ENCODE measurements around the gene CARHSP1. TPM values are rescaled to one million over a fixed set of nuclear protein-coding genes. Genes with fewer than 3 reads are reported as not detected.
"Not testable (repeated sequence)": the region's sequence is repeated elsewhere in the genome, so short reads cannot be mapped to it uniquely, and the experiment has no call there.

CARHSP1 gene
- polyA plus RNA-seq, 3 donors = 45.3 to 236 (median 125) TPM

DNA sequence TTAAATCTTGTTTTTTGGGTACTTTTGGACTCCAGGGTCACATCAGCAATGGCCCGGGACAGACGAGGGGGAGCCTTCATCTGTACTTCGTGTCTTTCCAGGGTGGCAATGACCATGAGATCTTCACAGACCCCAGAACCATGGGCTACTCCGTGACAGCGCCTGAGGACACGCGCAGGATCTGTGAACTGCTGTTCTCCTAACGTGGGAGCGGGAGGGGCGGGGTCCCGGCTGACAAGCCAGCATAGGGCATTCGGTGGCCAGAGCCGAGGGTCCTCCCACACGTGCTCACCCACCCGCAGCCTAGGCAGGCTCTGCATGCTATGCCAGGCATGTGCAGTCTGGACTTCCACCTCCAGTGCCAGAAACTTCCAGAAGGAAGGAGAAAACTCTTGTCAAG is 21.2 kb downstream of the CARHSP1 start:
- 90 to 93% (median 91%) methylated on average over 15 of the region's 15 CpGs for WGBS, 3 donors
- no peak overlapping the region for H3K27ac ChIP-seq (ENCODE audit: low read depth, low read length)

- H3K27ac ChIP-seq (ENCODE audit: low read depth, low read length) = no peak overlapping the region
- 73 to 85% (median 82%) methylated on average over 13 of the region's 13 CpGs for WGBS, 3 donors
Observed at GRCh38 chr16:8847145-8847544, 21.7 kb downstream of the CARHSP1 start.

DNA sequence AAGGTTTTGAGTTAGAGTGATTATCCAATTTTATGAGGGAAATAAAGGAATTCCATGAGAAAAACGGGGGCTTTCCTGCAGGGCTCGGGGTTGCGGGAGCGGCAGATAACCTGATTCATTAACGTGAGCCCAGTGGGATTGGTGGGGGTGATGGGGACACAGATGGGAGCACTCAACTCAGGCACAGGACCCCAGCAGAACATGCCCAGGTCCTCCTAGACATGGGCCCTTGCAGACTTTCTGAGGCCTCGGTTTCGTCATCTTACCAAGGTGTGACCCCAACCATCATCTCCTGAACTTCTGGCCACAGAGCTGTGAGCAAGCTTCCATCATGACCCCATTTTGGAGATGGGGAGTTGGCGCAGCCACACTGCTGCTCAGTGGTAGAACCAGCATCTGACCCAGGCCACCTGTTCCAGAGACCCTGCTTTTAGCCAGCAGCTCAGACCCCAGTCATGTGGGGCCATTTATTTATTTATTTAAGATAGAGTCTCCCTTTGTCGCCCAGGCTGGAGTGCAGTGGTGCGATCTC is 22.3 kb downstream of the CARHSP1 start:
- WGBS, 3 donors = 89 to 97% (median 93%) methylated on average over 10 of the region's 10 CpGs
- no peak overlapping the region for H3K27ac ChIP-seq (ENCODE audit: low read depth, low read length)

DNA sequence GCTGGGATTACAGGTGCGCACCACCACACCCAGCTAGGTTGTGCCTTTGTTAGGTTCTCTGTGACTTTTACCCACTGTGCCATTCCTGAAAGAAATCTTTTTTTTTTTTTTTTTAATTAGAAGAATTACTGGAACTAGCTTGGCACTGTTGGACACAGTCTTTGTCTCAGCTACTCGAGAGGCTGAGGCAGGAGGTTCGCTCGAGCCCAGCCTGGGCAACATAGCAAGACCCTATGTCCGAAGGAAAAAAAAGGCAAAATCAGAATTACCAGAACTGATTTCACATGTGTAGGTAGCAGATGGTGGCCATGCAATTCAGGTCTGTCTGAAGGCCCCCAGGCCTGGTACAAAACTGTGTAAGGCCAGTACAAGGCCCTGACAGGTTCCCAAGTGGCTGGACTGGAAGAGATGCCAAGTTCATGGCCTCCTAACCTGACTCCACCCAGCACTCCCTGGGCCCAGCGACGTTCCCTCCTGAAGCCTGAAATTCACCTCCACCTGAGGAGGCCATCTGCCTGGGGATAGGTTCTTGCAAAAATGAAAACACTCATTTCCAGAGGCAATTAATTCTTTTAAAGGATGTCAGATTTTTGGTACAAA is 23.0 kb downstream of the CARHSP1 start:
- H3K27ac ChIP-seq (ENCODE audit: low read depth, low read length) = no peak overlapping the region
- 84 to 90% (median 85%) methylated on average over 7 of the region's 7 CpGs for WGBS, 3 donors

- H3K27ac ChIP-seq (ENCODE audit: low read depth, low read length) = not testable (repeated sequence)
- WGBS, 3 donors = 58 to 69% (median 59%) methylated on average over 11 to 12 of the region's 12 CpGs
Observed at GRCh38 chr16:8843296-8843695, 25.5 kb downstream of the CARHSP1 start.

- not testable (repeated sequence) for H3K27ac ChIP-seq (ENCODE audit: low read depth, low read length)
- 34 to 42% (median 39%) methylated on average over 4 of the region's 4 CpGs for WGBS, 3 donors
Observed at GRCh38 chr16:8842016-8842415, 26.8 kb downstream of the CARHSP1 start.

GRCh38 chr16:8837594-8837993 is 31.2 kb downstream of the CARHSP1 start:
- WGBS, 3 donors = 59 to 92% (median 87%) methylated on average over 15 of the region's 15 CpGs
- H3K27ac ChIP-seq (ENCODE audit: low read depth, low read length) = not testable (repeated sequence)

GRCh38 chr16:8836797-8837196 is 32.0 kb downstream of the CARHSP1 start:
- 85 to 94% (median 93%) methylated on average over 7 of the region's 7 CpGs for WGBS, 3 donors

DNA sequence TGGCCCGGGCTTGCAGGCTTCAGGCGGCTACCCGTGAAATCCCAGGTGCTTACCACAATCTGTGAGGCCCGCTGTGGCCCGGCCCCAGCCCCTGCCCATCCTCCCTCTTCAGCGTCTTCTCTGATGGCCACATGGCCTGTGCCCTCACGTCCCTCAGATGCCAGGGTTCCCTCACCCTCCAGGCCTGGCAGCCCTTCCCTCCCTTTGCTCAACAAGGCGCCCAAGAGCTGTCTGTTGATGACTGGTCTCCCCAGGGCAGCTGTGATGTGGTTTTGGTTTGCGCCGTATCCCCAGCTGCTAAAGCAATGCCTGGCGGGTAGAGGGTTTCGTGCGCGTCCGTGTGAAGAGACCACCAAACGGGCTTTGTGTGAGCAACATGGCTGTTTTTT is 36.1 kb downstream of the CARHSP1 start:
- no peak overlapping the region for H3K27ac ChIP-seq (ENCODE audit: low read depth, low read length)
- WGBS, 3 donors = 79 to 86% (median 80%) methylated on average over 16 of the region's 16 CpGs

More at GRCh38 chr16:8836797-8837196, 32.0 kb downstream of the CARHSP1 start:
- H3K27ac ChIP-seq (ENCODE audit: low read depth, low read length) = not testable (repeated sequence)

DNA sequence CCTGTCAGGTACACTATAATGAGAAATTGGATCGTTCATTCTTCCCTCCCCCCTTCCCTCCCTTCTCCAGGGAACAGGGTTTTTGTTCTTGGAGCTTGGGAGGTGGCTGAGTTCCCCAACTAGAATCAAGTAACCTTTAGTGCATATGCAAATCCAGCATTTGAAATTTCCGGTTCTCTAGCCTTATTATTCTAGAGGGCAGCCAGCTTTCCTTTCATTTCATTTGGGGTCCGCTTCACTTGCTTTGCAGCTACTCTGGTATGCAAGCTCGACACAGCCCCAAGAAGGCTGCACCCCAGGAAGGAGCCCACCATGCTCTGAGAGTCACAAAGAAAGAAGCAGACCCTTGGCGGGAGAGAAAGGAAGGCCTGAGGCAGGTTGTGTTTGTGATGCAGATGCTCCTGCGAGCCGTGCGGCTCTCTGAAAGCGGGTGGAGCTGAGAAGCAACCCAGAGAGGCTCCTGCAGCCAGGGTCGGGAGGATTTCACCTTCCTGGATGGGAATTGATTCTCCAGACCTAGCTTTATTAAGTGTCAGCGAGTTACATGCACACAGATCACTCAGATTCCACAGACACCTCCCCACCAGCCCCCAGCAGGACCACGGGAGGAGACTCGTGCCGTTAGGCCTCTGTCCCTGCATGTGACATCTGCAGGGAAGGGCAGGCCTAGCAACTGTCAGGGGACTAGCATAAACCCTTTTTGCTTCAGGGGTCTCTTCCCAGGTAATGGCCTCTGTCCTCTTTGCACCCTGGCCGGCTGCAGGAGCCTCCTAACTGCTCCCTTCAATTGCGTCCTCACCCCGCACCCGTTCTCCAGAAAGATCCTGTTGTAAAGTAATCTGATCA is 36.7 kb downstream of the CARHSP1 start:
- 85 to 86% (median 85%) methylated on average over 18 of the region's 18 CpGs for WGBS, 3 donors
- no peak overlapping the region for H3K27ac ChIP-seq (ENCODE audit: low read depth, low read length)

DNA sequence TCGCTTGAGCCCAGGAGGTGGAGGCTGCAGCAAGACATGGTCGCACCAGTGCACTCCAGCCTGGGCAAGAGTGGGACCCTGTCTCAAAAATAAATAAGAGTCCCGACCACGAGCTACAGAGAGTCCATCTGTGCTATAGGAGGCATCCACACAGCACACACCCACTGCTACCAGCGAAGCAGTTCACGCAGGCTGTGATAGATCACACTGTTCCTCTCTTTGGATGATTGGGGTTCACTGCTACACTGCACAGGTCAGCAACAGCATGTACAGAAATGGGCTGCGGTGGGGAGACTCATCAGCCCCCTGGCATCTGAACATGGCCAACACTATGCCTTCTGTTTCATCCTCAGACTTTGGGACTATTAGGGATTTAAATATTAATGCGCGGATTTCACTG is 37.4 kb downstream of the CARHSP1 start:
- H3K27ac ChIP-seq (ENCODE audit: low read depth, low read length) = no peak overlapping the region
- 90 to 95% (median 92%) methylated on average over 9 of the region's 9 CpGs for WGBS, 3 donors

DNA sequence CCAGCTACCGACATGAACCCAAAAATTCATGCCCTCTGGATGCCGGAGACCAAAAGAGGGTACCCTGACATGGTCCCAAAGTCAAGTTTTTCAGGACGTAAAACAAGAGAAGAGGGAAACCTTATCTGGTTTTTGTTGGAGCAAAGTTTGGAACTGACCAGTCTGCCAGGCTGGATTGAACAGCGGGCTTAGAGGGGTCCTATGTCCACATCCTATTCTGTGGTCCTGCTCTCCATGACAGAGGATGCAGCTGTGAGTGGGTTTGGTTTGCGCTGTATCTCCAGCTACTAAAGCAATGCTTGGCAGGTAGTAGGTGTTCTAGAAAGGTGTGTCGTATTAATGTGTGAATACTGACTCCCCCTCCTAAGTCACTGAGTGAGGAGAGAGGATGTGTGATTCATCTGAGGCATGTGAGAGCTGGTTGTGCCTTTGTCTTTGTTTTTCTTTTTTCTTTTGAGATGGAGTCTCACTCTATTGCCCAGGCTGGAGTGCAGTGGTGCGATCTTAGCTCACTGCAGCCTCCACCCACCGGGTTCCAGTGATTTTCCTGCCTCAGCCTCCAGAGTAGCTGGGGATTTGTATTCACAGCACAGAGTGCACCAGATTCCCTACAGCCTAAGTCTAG is 40.2 kb downstream of the CARHSP1 start:
- 96 to 97% (median 97%) methylated on average over 8 of the region's 8 CpGs for WGBS, 3 donors
- H3K27ac ChIP-seq (ENCODE audit: low read depth, low read length) = no peak overlapping the region

DNA sequence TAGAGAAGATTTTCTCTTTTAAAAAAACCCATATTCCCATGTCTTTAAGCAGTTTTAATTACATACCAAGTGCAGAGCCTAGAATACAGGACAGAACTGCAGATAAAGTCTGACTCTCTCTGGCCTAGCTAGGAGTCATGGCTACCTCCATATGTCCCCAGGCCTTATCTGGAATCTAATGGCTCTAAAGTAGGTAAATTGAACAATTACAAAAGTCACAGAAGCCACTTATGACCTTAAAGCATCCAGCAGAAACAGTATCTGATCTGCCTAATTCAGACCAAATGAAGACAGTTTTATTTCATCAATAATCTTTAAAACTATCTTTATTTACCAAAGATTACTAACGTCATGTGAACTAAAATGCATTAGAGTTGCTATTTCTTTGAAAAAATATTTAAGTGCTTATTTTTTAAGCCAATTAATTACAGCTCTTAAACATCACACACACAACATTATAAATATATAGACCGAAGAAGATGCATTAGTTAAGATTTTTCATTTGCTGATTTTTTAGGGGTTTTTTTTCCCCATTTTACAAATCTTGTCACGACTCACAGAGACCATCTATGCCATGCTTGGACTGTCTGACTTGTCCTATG is 42.4 kb downstream of the CARHSP1 start:
- 50 to 92% (median 75%) methylated on average over 3 of the region's 3 CpGs for WGBS, 3 donors
- H3K27ac ChIP-seq (ENCODE audit: low read depth, low read length) = no peak overlapping the region

GRCh38 chr16:8822403-8822802 is 46.4 kb downstream of the CARHSP1 start:
- 76 to 97% (median 93%) methylated on average over 3 of the region's 3 CpGs for WGBS, 3 donors

DNA sequence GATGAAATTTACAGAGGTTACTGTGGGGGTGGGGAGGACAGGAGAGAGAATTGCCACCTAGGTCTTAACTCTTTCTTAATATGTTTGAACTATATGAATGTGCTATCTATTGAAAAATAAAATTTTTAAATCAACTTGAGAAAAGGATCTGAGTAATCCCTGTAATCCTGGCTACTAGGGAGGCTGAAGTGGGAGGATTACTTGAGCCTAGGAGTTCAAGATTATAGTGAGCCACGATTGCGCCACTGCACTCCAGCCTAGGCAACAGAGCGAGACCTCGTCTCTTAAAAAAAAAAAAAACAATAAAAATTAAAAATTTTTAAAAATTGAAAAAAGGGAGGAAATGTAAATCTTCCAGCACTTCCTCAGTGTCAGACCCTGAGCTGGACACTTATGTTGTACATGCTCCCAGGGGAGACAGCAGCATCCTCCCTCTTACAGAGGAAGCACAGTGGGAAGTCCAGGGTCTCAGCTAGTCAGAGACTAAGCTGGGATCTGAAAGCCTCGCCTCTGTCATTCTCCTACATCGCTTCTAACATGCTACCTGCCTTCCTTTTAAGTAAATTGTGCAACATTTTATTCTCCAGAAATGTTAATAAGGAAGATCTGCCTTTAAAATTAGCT is 49.3 kb downstream of the CARHSP1 start:
- WGBS, 3 donors = 79 to 86% (median 79%) methylated on average over 6 of the region's 6 CpGs
- no peak overlapping the region for H3K27ac ChIP-seq (ENCODE audit: low read depth, low read length)

More at GRCh38 chr16:8822403-8822802, 46.4 kb downstream of the CARHSP1 start:
- H3K27ac ChIP-seq (ENCODE audit: low read depth, low read length) = no peak overlapping the region

GRCh38 chr16:8818504-8819270 is 50.1 kb downstream of the CARHSP1 start:
- WGBS, 3 donors = 81 to 91% (median 83%) methylated on average over 10 of the region's 10 CpGs
- no peak overlapping the region for H3K27ac ChIP-seq (ENCODE audit: low read depth, low read length)

DNA sequence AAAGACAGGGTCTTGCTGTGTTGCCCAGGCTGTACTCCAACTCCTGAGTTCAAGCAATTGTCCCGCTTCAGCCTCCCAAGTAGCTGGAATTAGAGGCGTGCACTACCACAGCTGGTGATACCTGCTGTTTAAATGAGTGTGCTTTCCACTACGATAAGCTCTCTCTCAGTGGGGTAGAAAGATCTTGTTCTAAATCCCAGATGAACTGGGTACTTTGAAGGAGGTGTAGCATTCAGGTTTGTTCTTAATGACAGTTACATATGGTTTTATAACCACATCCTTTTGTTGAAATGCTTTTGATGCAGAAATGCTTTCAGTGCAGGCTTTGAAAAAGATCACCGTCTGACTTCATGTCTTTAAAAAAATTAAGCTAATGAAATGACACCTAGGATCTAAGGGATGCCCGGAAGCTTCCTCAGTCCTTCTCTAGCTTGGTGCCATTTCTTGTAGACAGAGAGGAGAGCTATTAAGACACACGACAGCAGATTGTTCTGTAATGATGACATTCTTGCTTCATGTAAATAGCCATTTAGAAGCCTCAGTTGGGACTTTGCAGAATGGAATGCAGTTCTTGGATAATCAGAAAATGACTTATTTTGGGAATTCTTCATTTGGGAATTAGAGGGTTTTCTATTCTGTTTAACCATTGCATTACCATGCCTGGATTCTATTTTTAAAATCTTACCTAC is 51.7 kb downstream of the CARHSP1 start:
- no peak overlapping the region for H3K27ac ChIP-seq (ENCODE audit: low read depth, low read length)
- WGBS, 3 donors = 69 to 84% (median 72%) methylated on average over 6 of the region's 6 CpGs

Measured in adipose tissue (tissue), 3 donors.